Hepatocyte (in vitro differentiated cells): ENCODE measurements around the gene TEX35.

Experiments used
- EZH2 ChIP-seq: fragments of 200-600 bp; sonication (generic); IDR thresholded peaks from 2 replicates; pipeline ENCODE4 v1.6.1; 2016; ENCODE audit warnings: antibody characterized with exemption, mild to moderate bottlenecking, borderline replicate concordance
- TF ChIP-seq, protein P1 (sequence below): fragments of 200-600 bp; sonication (generic); IDR thresholded peaks from 2 replicates; pipeline ENCODE4 v1.5.1; 2016; ENCODE audit warnings: antibody characterized with exemption, mild to moderate bottlenecking; ENCODE audit not compliant: poor library complexity

DNA sequence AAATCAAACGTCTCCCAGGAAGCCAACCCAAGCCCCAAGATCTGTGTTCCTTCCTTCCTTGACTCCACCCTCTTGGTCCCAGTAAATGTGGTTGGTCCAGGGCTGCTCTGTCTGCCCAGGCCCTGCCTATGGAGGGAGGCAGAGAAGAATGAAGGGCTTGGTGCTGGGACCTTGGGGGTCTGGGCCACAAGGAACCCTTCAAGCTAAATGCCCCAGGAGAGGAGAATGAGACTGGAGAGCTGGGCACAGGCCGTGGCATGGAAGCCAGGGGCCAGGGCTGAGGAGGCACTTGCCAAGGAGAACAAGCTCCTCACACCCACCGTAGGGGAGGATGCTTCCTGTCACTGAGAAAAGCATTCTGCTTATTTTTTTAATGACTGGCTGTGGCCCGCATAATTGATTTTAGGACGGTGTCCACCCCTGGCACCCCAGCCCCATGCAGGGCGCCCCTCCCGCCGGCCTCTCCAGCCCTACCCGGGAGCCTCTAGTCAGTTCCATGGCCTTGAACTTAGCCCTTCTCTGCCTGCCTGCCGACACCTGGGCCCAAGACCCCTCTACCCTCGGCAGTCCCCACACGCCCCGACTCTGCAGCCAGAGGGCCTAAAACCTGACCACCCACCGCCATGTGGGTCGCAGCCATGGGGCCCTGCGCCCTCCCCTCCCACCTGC lies 17.0 kb upstream of the TEX35 start:
- no peak for TF ChIP-seq EZH2
- TF ChIP-seq, protein P1, sequence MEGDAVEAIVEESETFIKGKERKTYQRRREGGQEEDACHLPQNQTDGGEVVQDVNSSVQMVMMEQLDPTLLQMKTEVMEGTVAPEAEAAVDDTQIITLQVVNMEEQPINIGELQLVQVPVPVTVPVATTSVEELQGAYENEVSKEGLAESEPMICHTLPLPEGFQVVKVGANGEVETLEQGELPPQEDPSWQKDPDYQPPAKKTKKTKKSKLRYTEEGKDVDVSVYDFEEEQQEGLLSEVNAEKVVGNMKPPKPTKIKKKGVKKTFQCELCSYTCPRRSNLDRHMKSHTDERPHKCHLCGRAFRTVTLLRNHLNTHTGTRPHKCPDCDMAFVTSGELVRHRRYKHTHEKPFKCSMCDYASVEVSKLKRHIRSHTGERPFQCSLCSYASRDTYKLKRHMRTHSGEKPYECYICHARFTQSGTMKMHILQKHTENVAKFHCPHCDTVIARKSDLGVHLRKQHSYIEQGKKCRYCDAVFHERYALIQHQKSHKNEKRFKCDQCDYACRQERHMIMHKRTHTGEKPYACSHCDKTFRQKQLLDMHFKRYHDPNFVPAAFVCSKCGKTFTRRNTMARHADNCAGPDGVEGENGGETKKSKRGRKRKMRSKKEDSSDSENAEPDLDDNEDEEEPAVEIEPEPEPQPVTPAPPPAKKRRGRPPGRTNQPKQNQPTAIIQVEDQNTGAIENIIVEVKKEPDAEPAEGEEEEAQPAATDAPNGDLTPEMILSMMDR: no peak
